ENCODE results near the gene ITGA11. TPM values are rescaled to one million over a fixed set of nuclear protein-coding genes. Genes with fewer than 3 reads are reported as not detected.

The ITGA11 gene
- total and polyA plus RNA-seq, 2 experiments from 2014 or later, result 0.03 to 0.40 TPM

DNA sequence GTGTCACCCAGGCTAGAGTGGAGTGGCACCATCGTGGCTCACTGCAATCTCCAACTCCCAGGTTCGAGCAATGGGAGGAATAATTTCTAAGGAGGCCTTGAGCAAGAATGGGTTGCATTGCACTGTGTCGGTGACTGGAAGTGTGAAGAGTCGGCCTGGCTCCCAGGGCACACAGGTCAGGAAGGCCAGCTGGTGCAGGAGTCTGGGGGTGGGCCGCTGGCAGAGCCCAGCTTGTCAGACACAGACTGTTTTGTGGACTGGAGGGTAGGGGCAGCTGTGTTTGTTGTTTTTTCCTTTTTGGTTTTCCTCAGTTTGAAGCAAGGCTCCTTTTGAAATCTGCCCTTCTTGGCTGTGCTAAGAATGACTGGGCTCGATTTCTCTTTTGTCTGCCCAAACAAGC, 66.2 kb downstream of the ITGA11 start (continued):
- TF ChIP-seq, protein P1, sequence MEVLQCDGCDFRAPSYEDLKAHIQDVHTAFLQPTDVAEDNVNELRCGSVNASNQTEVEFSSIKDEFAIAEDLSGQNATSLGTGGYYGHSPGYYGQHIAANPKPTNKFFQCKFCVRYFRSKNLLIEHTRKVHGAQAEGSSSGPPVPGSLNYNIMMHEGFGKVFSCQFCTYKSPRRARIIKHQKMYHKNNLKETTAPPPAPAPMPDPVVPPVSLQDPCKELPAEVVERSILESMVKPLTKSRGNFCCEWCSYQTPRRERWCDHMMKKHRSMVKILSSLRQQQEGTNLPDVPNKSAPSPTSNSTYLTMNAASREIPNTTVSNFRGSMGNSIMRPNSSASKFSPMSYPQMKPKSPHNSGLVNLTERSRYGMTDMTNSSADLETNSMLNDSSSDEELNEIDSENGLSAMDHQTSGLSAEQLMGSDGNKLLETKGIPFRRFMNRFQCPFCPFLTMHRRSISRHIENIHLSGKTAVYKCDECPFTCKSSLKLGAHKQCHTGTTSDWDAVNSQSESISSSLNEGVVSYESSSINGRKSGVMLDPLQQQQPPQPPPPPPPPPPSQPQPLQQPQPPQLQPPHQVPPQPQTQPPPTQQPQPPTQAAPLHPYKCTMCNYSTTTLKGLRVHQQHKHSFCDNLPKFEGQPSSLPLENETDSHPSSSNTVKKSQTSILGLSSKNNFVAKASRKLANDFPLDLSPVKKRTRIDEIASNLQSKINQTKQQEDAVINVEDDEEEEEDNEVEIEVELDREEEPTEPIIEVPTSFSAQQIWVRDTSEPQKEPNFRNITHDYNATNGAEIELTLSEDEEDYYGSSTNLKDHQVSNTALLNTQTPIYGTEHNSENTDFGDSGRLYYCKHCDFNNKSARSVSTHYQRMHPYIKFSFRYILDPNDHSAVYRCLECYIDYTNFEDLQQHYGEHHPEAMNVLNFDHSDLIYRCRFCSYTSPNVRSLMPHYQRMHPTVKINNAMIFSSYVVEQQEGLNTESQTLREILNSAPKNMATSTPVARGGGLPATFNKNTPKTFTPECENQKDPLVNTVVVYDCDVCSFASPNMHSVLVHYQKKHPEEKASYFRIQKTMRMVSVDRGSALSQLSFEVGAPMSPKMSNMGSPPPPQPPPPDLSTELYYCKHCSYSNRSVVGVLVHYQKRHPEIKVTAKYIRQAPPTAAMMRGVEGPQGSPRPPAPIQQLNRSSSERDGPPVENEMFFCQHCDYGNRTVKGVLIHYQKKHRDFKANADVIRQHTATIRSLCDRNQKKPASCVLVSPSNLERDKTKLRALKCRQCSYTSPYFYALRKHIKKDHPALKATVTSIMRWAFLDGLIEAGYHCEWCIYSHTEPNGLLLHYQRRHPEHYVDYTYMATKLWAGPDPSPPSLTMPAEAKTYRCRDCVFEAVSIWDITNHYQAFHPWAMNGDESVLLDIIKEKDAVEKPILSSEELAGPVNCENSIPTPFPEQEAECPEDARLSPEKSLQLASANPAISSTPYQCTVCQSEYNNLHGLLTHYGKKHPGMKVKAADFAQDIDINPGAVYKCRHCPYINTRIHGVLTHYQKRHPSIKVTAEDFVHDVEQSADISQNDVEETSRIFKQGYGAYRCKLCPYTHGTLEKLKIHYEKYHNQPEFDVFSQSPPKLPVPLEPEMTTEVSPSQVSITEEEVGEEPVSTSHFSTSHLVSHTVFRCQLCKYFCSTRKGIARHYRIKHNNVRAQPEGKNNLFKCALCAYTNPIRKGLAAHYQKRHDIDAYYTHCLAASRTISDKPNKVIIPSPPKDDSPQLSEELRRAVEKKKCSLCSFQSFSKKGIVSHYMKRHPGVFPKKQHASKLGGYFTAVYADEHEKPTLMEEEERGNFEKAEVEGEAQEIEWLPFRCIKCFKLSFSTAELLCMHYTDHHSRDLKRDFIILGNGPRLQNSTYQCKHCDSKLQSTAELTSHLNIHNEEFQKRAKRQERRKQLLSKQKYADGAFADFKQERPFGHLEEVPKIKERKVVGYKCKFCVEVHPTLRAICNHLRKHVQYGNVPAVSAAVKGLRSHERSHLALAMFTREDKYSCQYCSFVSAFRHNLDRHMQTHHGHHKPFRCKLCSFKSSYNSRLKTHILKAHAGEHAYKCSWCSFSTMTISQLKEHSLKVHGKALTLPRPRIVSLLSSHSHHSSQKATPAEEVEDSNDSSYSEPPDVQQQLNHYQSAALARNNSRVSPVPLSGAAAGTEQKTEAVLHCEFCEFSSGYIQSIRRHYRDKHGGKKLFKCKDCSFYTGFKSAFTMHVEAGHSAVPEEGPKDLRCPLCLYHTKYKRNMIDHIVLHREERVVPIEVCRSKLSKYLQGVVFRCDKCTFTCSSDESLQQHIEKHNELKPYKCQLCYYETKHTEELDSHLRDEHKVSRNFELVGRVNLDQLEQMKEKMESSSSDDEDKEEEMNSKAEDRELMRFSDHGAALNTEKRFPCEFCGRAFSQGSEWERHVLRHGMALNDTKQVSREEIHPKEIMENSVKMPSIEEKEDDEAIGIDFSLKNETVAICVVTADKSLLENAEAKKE (CRISPR knock-in tag; IDR thresholded peaks at IDR 0.05), result no peak
- TF ChIP-seq, protein P2, sequence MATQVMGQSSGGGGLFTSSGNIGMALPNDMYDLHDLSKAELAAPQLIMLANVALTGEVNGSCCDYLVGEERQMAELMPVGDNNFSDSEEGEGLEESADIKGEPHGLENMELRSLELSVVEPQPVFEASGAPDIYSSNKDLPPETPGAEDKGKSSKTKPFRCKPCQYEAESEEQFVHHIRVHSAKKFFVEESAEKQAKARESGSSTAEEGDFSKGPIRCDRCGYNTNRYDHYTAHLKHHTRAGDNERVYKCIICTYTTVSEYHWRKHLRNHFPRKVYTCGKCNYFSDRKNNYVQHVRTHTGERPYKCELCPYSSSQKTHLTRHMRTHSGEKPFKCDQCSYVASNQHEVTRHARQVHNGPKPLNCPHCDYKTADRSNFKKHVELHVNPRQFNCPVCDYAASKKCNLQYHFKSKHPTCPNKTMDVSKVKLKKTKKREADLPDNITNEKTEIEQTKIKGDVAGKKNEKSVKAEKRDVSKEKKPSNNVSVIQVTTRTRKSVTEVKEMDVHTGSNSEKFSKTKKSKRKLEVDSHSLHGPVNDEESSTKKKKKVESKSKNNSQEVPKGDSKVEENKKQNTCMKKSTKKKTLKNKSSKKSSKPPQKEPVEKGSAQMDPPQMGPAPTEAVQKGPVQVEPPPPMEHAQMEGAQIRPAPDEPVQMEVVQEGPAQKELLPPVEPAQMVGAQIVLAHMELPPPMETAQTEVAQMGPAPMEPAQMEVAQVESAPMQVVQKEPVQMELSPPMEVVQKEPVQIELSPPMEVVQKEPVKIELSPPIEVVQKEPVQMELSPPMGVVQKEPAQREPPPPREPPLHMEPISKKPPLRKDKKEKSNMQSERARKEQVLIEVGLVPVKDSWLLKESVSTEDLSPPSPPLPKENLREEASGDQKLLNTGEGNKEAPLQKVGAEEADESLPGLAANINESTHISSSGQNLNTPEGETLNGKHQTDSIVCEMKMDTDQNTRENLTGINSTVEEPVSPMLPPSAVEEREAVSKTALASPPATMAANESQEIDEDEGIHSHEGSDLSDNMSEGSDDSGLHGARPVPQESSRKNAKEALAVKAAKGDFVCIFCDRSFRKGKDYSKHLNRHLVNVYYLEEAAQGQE (IDR thresholded peaks at IDR 0.05; ENCODE audit: unreplicated experiment), result no peak

DNA sequence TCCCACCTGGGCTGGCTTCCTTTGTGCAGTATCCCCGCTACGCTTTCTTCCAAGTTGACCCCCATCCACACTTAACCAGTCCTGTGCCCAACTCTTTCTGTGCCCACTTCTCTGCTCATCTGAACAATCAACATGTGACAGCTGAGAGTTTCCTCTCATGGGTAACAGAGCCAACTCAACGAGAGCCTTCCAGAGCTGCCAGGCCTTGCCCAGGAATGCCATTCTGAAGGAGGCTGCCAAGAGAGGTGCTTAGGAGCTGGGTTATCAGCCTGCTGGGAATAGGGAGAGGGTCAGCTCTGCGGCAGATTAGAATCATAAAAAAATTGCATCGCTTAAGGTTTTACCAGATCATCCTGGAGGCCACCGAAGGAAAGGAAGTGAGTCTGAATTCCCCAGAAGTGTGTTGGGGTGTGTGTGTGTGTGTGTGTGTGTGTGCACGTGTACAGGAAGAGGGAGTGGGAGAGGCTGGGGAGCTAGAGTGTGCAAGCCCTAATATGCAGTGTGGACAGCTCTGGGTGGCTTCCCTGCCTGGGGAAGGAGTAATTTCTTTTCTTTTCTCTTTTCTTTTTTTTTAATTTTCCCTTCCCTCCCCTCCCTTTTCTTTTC, 66.7 kb downstream of the ITGA11 start:
- DNase-seq (ENCODE audit: low spot score) (no peak), ATAC-seq (no peak)
- Histone ChIP-seq H4K20me1 (replicated peaks; ENCODE audit: insufficient read depth) (no peaks in the 10 kb centered on the region), H2AFZ (no peak overlapping the region), H3K27me3 (ENCODE audit: insufficient read depth) (no peaks in the 10 kb centered on the region), H3K4me3 (no peak overlapping the region), H3K27ac (ENCODE audit: low read depth) (no peak overlapping the region), H3K4me2 (no peak overlapping the region), H3K4me1 (ENCODE audit: insufficient read depth) (no peaks in the 10 kb centered on the region), H3K36me3 (ENCODE audit: insufficient read depth) (no peaks in the 10 kb centered on the region), H3K9me2 (ENCODE audit: insufficient read depth) (peaks cover 11% of the 10 kb centered on the region; the same call in 1 of the 2 replicates), H3F3A (replicated peaks; ENCODE audit: low read depth) (no peaks in the 10 kb centered on the region), H3K79me2 (replicated peaks; ENCODE audit: insufficient read depth) (no peaks in the 10 kb centered on the region)
- Mint-ChIP-seq H3K4me1 (peaks cover 5% of the 10 kb centered on the region), H3K27me3 (ENCODE audit: insufficient read depth, low read depth, poor library complexity) (peaks cover 8% of the 10 kb centered on the region), H3K36me3 (ENCODE audit: low read depth) (no peaks in the 10 kb centered on the region), H3K4me3 (no peak overlapping the region), H3K27ac (no peak overlapping the region), H3K9me3 (no peaks in the 10 kb centered on the region)
- TF ChIP-seq ZNF331 (CRISPR knock-in tag; IDR thresholded peaks at IDR 0.05; ENCODE audit: low read depth) (no peak), STAT1 (IDR thresholded peaks at IDR 0.05; ENCODE audit: unreplicated experiment) (no peak), NANOG (IDR thresholded peaks at IDR 0.05; ENCODE audit: borderline replicate concordance) (no peak), JUNB (IDR thresholded peaks at IDR 0.05; ENCODE audit: unreplicated experiment) (no peak), EZH2phosphoT487 (IDR thresholded peaks at IDR 0.05; ENCODE audit: unreplicated experiment) (no peak), CREB1 (CRISPR knock-in tag; IDR thresholded peaks at IDR 0.05; ENCODE audit: low read depth) (no peak)
- TF ChIP-seq, protein P3, sequence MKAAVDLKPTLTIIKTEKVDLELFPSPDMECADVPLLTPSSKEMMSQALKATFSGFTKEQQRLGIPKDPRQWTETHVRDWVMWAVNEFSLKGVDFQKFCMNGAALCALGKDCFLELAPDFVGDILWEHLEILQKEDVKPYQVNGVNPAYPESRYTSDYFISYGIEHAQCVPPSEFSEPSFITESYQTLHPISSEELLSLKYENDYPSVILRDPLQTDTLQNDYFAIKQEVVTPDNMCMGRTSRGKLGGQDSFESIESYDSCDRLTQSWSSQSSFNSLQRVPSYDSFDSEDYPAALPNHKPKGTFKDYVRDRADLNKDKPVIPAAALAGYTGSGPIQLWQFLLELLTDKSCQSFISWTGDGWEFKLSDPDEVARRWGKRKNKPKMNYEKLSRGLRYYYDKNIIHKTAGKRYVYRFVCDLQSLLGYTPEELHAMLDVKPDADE (IDR thresholded peaks at IDR 0.05), result no peak

All from GM23338 (cell line).